Natural killer cell (primary cell): Measurements from ENCODE around the gene POC1B. TPM values are rescaled to one million over a fixed set of nuclear protein-coding genes. Genes with fewer than 3 reads are reported as not detected.

Experiments used
- ATAC-seq, 3 donors: fragments of 150-1000 bp in 2 of 3; fragments of 200-7000 bp in 1 of 3; cut with Tn5 transposase; 1 replicate in 1 of 3; 2 replicates in 2 of 3; pipeline ENCODE4 v1.10.0; 2021; ENCODE audit warnings: mild to moderate bottlenecking in 2 of 3, moderate library complexity in 2 of 3
- DNase-seq, 2 donors: peaks; one replicate each; pipeline versions ENCODE4 v3.0.0 to v3.0.0-alpha.2; 2013 to 2021; ENCODE audit warnings: mixed read lengths in 1 of 2
- H3K27ac ChIP-seq: one replicate; pipeline ENCODE4 v1.5.1; 2013; ENCODE audit warnings: mild to moderate bottlenecking, low read length
- H3K27me3 ChIP-seq: one replicate; pipeline ENCODE4 v1.6.1; 2013; ENCODE audit warnings: low read length; ENCODE audit not compliant: control insufficient read depth, insufficient read depth
- H3K36me3 ChIP-seq: one replicate; pipeline ENCODE4 v1.6.1; 2013; ENCODE audit warnings: low read length; ENCODE audit not compliant: control insufficient read depth, insufficient read depth
- H3K4me1 ChIP-seq: one replicate; pipeline ENCODE4 v1.6.1; 2013; ENCODE audit warnings: low read length; ENCODE audit not compliant: control insufficient read depth, insufficient read depth
- H3K4me3 ChIP-seq: one replicate; pipeline ENCODE4 v1.5.1; 2013; ENCODE audit warnings: low read length
- H3K9me3 ChIP-seq: one replicate; pipeline ENCODE4 v1.6.1; 2013; ENCODE audit warnings: low read length; ENCODE audit not compliant: control insufficient read depth, insufficient read depth
- H3K27ac Mint-ChIP-seq, 2 donors: one replicate each; pipeline ENCODE4 v1.8.0; 2022; ENCODE audit warnings: mild to moderate bottlenecking in 2 of 2, mixed read lengths in 2 of 2, moderate library complexity in 1 of 2
- H3K27me3 Mint-ChIP-seq, 2 donors: one replicate each; pipeline ENCODE4 v1.8.0; 2022; ENCODE audit warnings: low read depth in 2 of 2, mixed read lengths in 2 of 2
- H3K36me3 Mint-ChIP-seq: one replicate; pipeline ENCODE4 v1.8.0; 2022; ENCODE audit warnings: mixed read lengths
- H3K4me1 Mint-ChIP-seq, 2 donors: one replicate each; pipeline ENCODE4 v1.8.0; 2022; ENCODE audit warnings: mixed read lengths in 2 of 2
- H3K4me3 Mint-ChIP-seq: one replicate; pipeline ENCODE4 v1.8.0; 2022; ENCODE audit warnings: mild to moderate bottlenecking, moderate library complexity, mixed read lengths
- H3K9me3 Mint-ChIP-seq, 2 donors: one replicate each; pipeline ENCODE4 v1.8.0; 2022; ENCODE audit warnings: mixed read lengths in 2 of 2
- CTCF ChIP-seq: fragments of 200-600 bp; IDR thresholded peaks from one replicate; pipeline ENCODE4 v1.8.0; 2022; ENCODE audit warnings: antibody characterized with exemption
- WGBS: methylation state at CpG from one replicate; pipeline ENCODE4 v1.1.7; 2013; ENCODE audit warnings: missing lambda C conversion rate; ENCODE audit not compliant: insufficient coverage; 5-methylcytosine and 5-hydroxymethylcytosine counted together
- intact Hi-C: fragments of 100-400 bp; cut with micrococcal nuclease; formaldehyde crosslinking; loops from one replicate; pipeline ENCODE4 v1.14.2; 2022
- total RNA-seq, 4 donors: library from RNA; stranded (reverse); fragments of 120-200 nt in 1 of 4; gene quantifications; one replicate each; pipeline versions ENCODE4 v1.2.3 to v1.2.4, GENCODE V29; 2013 to 2022

The POC1B gene
- total RNA-seq, 3 donors from 2014 or later (not counting 1 experiment from before 2014, with no cell fraction given) = 29.8 to 40.9 (median 38.0) TPM

- ATAC-seq = no peak
- Histone ChIP-seq H3K36me3 (no peaks in the 10 kb centered on the region), H3K9me3 (no peaks in the 10 kb centered on the region), H3K4me3 (no peak overlapping the region), H3K27me3 (no peaks in the 10 kb centered on the region), H3K27ac (no peak overlapping the region), H3K4me1 (no peaks in the 10 kb centered on the region)
- no peak for TF ChIP-seq CTCF
- intact Hi-C loops = no loop called here
- H3K4me3 Mint-ChIP-seq = no peak overlapping the region
- H3K4me1 Mint-ChIP-seq = peaks cover 0 to 5% of the 10 kb centered on the region in 2 donors
- peaks cover 0 to 3% of the 10 kb centered on the region in 2 donors for H3K27me3 Mint-ChIP-seq
- H3K36me3 Mint-ChIP-seq = no peaks in the 10 kb centered on the region
- DNase-seq = no peak
- H3K9me3 Mint-ChIP-seq = no peaks in the 10 kb centered on the region
- no peak overlapping the region for H3K27ac Mint-ChIP-seq
- WGBS = 90% methylated on average over 5 of the region's 5 CpGs
Observed at GRCh38 chr12:89573051-89573810, 47.4 kb upstream of the POC1B start.

- no peaks in the 10 kb centered on the region for H3K36me3 Mint-ChIP-seq
- H3K4me3 Mint-ChIP-seq = no peak overlapping the region
- H3K4me1 Mint-ChIP-seq = peaks cover 0 to 5% of the 10 kb centered on the region in 2 donors
- intact Hi-C loops = no loop called here
- Histone ChIP-seq H3K36me3 (no peaks in the 10 kb centered on the region), H3K9me3 (no peaks in the 10 kb centered on the region), H3K4me1 (no peaks in the 10 kb centered on the region), H3K4me3 (no peak overlapping the region), H3K27me3 (no peaks in the 10 kb centered on the region), H3K27ac (no peak overlapping the region)
- WGBS = 95% methylated on average over 4 of the region's 4 CpGs
- ATAC-seq = no peak
- no peak for TF ChIP-seq CTCF
- peaks cover 0 to 6% of the 10 kb centered on the region in 2 donors for H3K27me3 Mint-ChIP-seq
- no peaks in the 10 kb centered on the region for H3K9me3 Mint-ChIP-seq
- DNase-seq = no peak
- H3K27ac Mint-ChIP-seq = no peak overlapping the region
Observed at GRCh38 chr12:89571491-89572195, 45.8 kb upstream of the POC1B start.

GRCh38 chr12:89568484-89568883 is 42.6 kb upstream of the POC1B start:
- Mint-ChIP-seq H3K36me3 (no peaks in the 10 kb centered on the region), H3K27ac (no peak overlapping the region), H3K4me3 (no peak overlapping the region), H3K27me3 (peaks cover 0 to 6% of the 10 kb centered on the region in 2 donors), H3K4me1 (peaks cover 0 to 5% of the 10 kb centered on the region in 2 donors), H3K9me3 (no peaks in the 10 kb centered on the region)
- H3K36me3 ChIP-seq = no peaks in the 10 kb centered on the region
- ATAC-seq (no peak), DNase-seq (no peak)
- no peak for TF ChIP-seq CTCF
- no peak overlapping the region for H3K4me3 ChIP-seq
- no peak overlapping the region for H3K27ac ChIP-seq
- WGBS = 94% methylated on average over 5 of the region's 5 CpGs
- no peaks in the 10 kb centered on the region for H3K9me3 ChIP-seq
- no peaks in the 10 kb centered on the region for H3K27me3 ChIP-seq
- H3K4me1 ChIP-seq = no peaks in the 10 kb centered on the region
- intact Hi-C loops = no loop called here
